ENCODE results near the gene MORN1.

GRCh38 chr1:2307972-2308371, 83.4 kb downstream of the MORN1 start:
- TF ChIP-seq RAD21 (IDR thresholded peaks at IDR 0.05; ENCODE audit: low read depth) (no peak), CREB1 (IDR thresholded peaks at IDR 0.05; ENCODE audit: low read depth) (no peak), CEBPB (IDR thresholded peaks at IDR 0.05) (no peak), YY1 (IDR thresholded peaks at IDR 0.05; ENCODE audit: low read depth) (no peak), EP300 (IDR thresholded peaks at IDR 0.05; ENCODE audit: borderline replicate concordance) (no peak), REST (IDR thresholded peaks at IDR 0.05; ENCODE audit: low read depth) (no peak)
